CD4-positive, alpha-beta T cell (primary cell): ENCODE data around the gene EXOG. TPM values are rescaled to one million over a fixed set of nuclear protein-coding genes. Genes with fewer than 3 reads are reported as not detected.

Source experiments
- ATAC-seq: fragments of 200-7000 bp; cut with Tn5 transposase; one replicate; pipeline ENCODE4 v1.10.0; 2022; ENCODE audit warnings: mild to moderate bottlenecking; ENCODE audit not compliant: poor library complexity
- CTCF ChIA-PET: fragments of 350-600 bp; sonication (Branson Sonifier 250); formaldehyde crosslinking; loops from one replicate; lab custom pipeline; 2021; ENCODE audit warnings: antibody characterized with exemption, inconsistent platforms; lab: Charles Lee
- POLR2A ChIA-PET: fragments of 350-600 bp; sonication (Branson Sonifier 250); formaldehyde crosslinking; loops from one replicate; lab custom pipeline; 2021; ENCODE audit warnings: antibody characterized with exemption, inconsistent platforms; lab: Charles Lee
- DNase-seq, 14 experiments: peaks; one replicate each; pipeline ENCODE4 v3.0.0-alpha.2; 2013 to 2020; ENCODE audit warnings: mixed read lengths in 2 of 14
- H3K27ac ChIP-seq, 2 donors: one replicate each; pipeline versions ENCODE4 v1.5.1 to v1.7.0; 2013; ENCODE audit warnings: low read length in 2 of 2, low read depth in 1 of 2, mild to moderate bottlenecking in 1 of 2
- H3K27me3 ChIP-seq, 2 experiments: 1 replicate in 1 of 2; 2 replicates in 1 of 2; pipeline versions ENCODE4 v1.6.1 to v1.7.0; 2013; ENCODE audit warnings: low read length in 2 of 2, control low read depth in 1 of 2, mild to moderate bottlenecking in 1 of 2, moderate library complexity in 1 of 2; ENCODE audit not compliant: insufficient read depth in 2 of 2, control insufficient read depth in 1 of 2
- H3K36me3 ChIP-seq: one replicate; pipeline ENCODE4 v1.6.1; 2013; ENCODE audit warnings: low read length, control low read depth; ENCODE audit not compliant: insufficient read depth
- H3K4me1 ChIP-seq: one replicate; pipeline ENCODE4 v1.6.1; 2013; ENCODE audit warnings: low read length, control low read depth; ENCODE audit not compliant: insufficient read depth
- H3K4me3 ChIP-seq: one replicate; pipeline ENCODE4 v1.5.1; 2013; ENCODE audit warnings: mild to moderate bottlenecking, low read length, moderate library complexity
- H3K9me3 ChIP-seq, 2 experiments: 1 replicate in 1 of 2; 2 replicates in 1 of 2; pipeline versions ENCODE4 v1.6.1 to v1.7.0; 2013; ENCODE audit warnings: low read length in 2 of 2, mild to moderate bottlenecking in 2 of 2, control low read depth in 1 of 2, moderate library complexity in 1 of 2; ENCODE audit not compliant: control insufficient read depth in 1 of 2, insufficient read depth in 1 of 2
- H3K27ac Mint-ChIP-seq: one replicate; pipeline ENCODE4 v1.8.0; 2020; ENCODE audit warnings: mixed read lengths
- H3K27me3 Mint-ChIP-seq: one replicate; pipeline ENCODE4 v1.8.0; 2021; ENCODE audit warnings: mixed read lengths
- H3K36me3 Mint-ChIP-seq: one replicate; pipeline ENCODE4 v1.8.0; 2021; ENCODE audit warnings: low read depth, mixed read lengths
- H3K4me1 Mint-ChIP-seq: one replicate; pipeline ENCODE4 v1.8.0; 2021; ENCODE audit warnings: low read depth, mixed read lengths
- H3K4me3 Mint-ChIP-seq: one replicate; pipeline ENCODE4 v1.8.0; 2020; ENCODE audit warnings: mild to moderate bottlenecking, mixed read lengths
- H3K9me3 Mint-ChIP-seq: one replicate; pipeline ENCODE4 v1.8.0; 2020; ENCODE audit warnings: mixed read lengths
- CTCF ChIP-seq: fragments of 200-600 bp; IDR thresholded peaks from one replicate; pipeline ENCODE4 v1.8.0; 2022; ENCODE audit warnings: antibody characterized with exemption, mild to moderate bottlenecking
- intact Hi-C, 2 experiments: fragments of 100-400 bp; cut with DNase I in 1 of 2; cut with micrococcal nuclease in 1 of 2; formaldehyde crosslinking; loops; one replicate each; pipeline versions ENCODE4 v1.15.1 to v1.9.0; 2023 to 2025; cut with DNase I, micrococcal nuclease
- total RNA-seq, 174 experiments: library from RNA in 2 of 174; stranded (reverse) in 2 of 174; gene quantifications; one replicate each; pipeline ENCODE4 v1.2.3 and lab custom pipeline; 2021 to 2026

The EXOG gene
- total RNA-seq, 2 experiments from 2014 or later, result 13.7 to 16.0 TPM

DNA sequence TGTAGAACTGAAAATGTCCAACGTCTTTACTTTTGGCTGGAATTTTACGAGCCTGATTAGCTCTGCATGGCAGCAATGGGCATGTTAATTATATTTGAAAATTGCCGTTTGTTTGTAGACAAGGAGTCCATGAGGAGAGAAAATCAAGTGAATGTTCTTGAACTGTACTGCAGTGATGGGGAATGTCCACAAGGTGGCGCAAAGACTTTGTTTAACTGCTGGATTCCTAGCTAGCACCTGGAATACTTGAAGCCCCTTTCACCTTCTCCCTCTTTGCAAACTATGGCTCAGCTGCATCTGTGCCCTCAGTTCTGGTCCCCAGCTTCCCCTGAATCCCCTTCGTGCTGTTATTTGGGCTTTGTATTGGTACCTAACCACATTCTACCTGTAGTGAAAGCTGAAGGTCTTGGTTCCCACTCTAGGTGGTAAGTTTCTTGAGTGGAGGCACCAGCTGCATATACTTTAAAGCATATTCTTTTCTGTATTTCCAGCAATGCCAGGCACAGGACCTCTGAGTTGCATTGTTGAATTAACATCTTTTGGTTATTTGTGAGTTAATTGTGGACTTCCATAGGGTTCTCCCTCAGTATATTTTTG lies 25.3 kb downstream of the EXOG start:
- H3K36me3 Mint-ChIP-seq, result peaks cover 43% of the 10 kb centered on the region
- no peak overlapping the region for H3K4me3 Mint-ChIP-seq
- peaks cover 31% of the 10 kb centered on the region for H3K36me3 ChIP-seq

DNA sequence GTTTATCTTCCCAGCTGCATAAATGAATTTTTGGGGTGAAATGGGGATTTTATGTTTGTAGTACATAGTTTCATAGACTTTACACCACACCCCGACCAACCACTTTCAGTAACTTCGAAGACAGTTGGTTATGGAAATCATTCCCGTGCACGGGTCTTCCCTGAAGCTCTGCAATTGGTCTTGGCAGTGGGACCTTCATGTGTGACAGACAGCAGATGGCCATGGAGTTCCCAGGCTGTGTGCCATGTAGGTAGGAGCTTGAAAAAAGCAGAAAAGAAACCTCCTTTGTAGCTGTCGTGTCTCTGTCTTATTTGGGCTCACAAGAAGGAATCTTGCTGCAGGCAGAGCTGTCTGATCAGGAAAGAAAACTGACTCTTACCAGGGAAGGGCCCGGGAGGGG lies 25.9 kb downstream of the EXOG start:
- no peaks in the 10 kb centered on the region for H3K27me3 ChIP-seq
- Mint-ChIP-seq H3K27me3 (no peaks in the 10 kb centered on the region), H3K4me1 (peaks cover 40% of the 10 kb centered on the region), H3K27ac (no peak overlapping the region), H3K36me3 (peaks cover 45% of the 10 kb centered on the region), H3K4me3 (no peak overlapping the region), H3K9me3 (no peaks in the 10 kb centered on the region)
- CTCF ChIA-PET, result interaction anchor here (0.5 to 2.7 kb wide), 20 partner anchors 9 to 886 kb away, joined by 3 to 29 read pairs (median 4); partner anchors contain the start of genes EXOG and XYLB
- no peak for ATAC-seq
- H3K4me1 ChIP-seq, result peaks cover 16% of the 10 kb centered on the region
- H3K27ac ChIP-seq, result no peak overlapping the region
- POLR2A ChIA-PET, result interaction anchor here (0.5 to 2.2 kb wide), 7 partner anchors 25 to 1529 kb away, joined by 3 to 8 read pairs (median 4); partner anchors contain the start of genes EPM2AIP1 and EXOG
- intact Hi-C loops, result loop anchor here (5.0 to 10.0 kb wide), 2 partner anchors 483 to 765 kb away; no protein-coding TSS in a partner anchor
- DNase-seq, result no peak
- no peaks in the 10 kb centered on the region for H3K9me3 ChIP-seq
- TF ChIP-seq CTCF, result no peak
- peaks cover 36% of the 10 kb centered on the region for H3K36me3 ChIP-seq
- no peak overlapping the region for H3K4me3 ChIP-seq

More for the DNA sequence above, 25.3 kb downstream of the EXOG start:
- peak overlapping the region; percentile 57 for H3K27ac Mint-ChIP-seq
- Histone ChIP-seq H3K9me3 (no peaks in the 10 kb centered on the region), H3K27ac (no peak overlapping the region), H3K27me3 (no peaks in the 10 kb centered on the region), H3K4me3 (no peak overlapping the region), H3K4me1 (peaks cover 16% of the 10 kb centered on the region)
- intact Hi-C loops, result loop anchor here (1.0 to 10.0 kb wide), 5 partner anchors 23 to 766 kb away; no protein-coding TSS in a partner anchor
- peaks cover 40% of the 10 kb centered on the region for H3K4me1 Mint-ChIP-seq
- peak; percentile 93 for TF ChIP-seq CTCF
- H3K27me3 Mint-ChIP-seq, result no peaks in the 10 kb centered on the region
- ChIA-PET POLR2A (interaction anchor here (0.5 to 2.2 kb wide), 7 partner anchors 25 to 1529 kb away, joined by 3 to 8 read pairs (median 4); partner anchors contain the start of genes EPM2AIP1 and EXOG), CTCF (interaction anchor here (0.5 to 2.7 kb wide), 20 partner anchors 8 to 886 kb away, joined by 3 to 29 read pairs (median 4); partner anchors contain the start of genes EXOG and XYLB)
- ATAC-seq (peak; percentile 69), DNase-seq (peak; percentile 41 to 82 (median 54))
- no peaks in the 10 kb centered on the region for H3K9me3 Mint-ChIP-seq

DNA sequence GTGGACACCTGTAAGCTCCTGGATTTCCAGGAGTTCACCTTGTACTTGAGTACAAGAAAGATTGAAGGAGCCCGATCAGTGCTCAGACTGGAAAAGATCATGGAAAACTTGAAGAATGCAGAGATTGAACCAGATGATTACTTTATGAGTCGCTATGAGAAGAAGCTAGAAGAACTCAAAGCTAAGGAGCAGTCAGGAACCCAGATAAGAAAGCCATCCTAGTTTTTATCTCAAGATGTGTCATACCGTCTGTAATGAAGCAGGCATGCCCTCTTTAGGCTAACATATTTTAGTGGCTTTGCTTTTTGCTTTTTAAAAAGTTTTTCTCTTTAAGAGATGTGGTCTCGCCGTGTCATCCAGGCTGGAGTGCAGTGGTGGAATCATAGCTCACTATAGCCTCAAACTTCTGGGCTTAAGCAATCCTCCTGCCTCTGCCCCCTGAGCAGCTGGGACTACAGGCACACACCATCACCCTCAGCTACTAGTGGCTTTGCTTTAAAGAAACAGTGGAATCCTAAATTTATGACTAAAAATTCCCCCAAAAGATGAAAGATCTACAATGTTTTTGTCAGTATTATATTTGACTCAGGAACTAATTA lies 28.1 kb downstream of the EXOG start:
- no peaks in the 10 kb centered on the region for H3K27me3 ChIP-seq
- H3K4me3 ChIP-seq, result no peak overlapping the region
- H3K4me1 ChIP-seq, result peaks cover 16% of the 10 kb centered on the region
- TF ChIP-seq CTCF, result no peak
- Mint-ChIP-seq H3K36me3 (peaks cover 61% of the 10 kb centered on the region), H3K4me1 (peaks cover 25% of the 10 kb centered on the region), H3K27ac (no peak overlapping the region), H3K4me3 (no peak overlapping the region), H3K27me3 (no peaks in the 10 kb centered on the region), H3K9me3 (no peaks in the 10 kb centered on the region)
- intact Hi-C loops, result loop anchor here (5.0 to 10.0 kb wide), 2 partner anchors 481 to 763 kb away; no protein-coding TSS in a partner anchor
- DNase-seq (no peak), ATAC-seq (no peak)
- H3K9me3 ChIP-seq, result no peaks in the 10 kb centered on the region
- no peak overlapping the region for H3K27ac ChIP-seq
- CTCF ChIA-PET, result interaction anchor here (1.5 kb wide), 1 partner anchor 128 kb away, joined by 5 read pairs; no protein-coding TSS in a partner anchor
- peaks cover 38% of the 10 kb centered on the region for H3K36me3 ChIP-seq
- POLR2A ChIA-PET, result no interaction called here
